Naive B cell (primary cell): ENCODE measurements around the gene UFSP2. TPM values are rescaled to one million over a fixed set of nuclear protein-coding genes. Genes with fewer than 3 reads are reported as not detected.
"Not testable (repeated sequence)": the region's sequence is repeated elsewhere in the genome, so short reads cannot be mapped to it uniquely, and the experiment has no call there.

Source experiments
- ATAC-seq, 2 donors: fragments of 150-1000 bp; cut with Tn5 transposase; 2 replicates each; pipeline ENCODE4 v1.10.0; 2021; ENCODE audit warnings: low read depth in 2 of 2, mild to moderate bottlenecking in 2 of 2, moderate library complexity in 2 of 2
- DNase-seq: peaks from one replicate; pipeline ENCODE4 v3.0.0; 2022
- H3K27ac Mint-ChIP-seq, 6 donors: one replicate each; pipeline ENCODE4 v1.8.0; 2020 to 2022; ENCODE audit warnings: mild to moderate bottlenecking in 6 of 6, mixed read lengths in 6 of 6, moderate library complexity in 5 of 6, inconsistent platforms in 2 of 6
- H3K27me3 Mint-ChIP-seq, 3 donors: one replicate each; pipeline ENCODE4 v1.8.0; 2021 to 2022; ENCODE audit warnings: mixed read lengths in 3 of 3, mild to moderate bottlenecking in 1 of 3
- H3K36me3 Mint-ChIP-seq, 2 donors: one replicate each; pipeline ENCODE4 v1.8.0; 2020 to 2022; ENCODE audit warnings: mixed read lengths in 2 of 2, inconsistent platforms in 1 of 2, mild to moderate bottlenecking in 1 of 2
- H3K4me1 Mint-ChIP-seq, 3 donors: one replicate each; pipeline ENCODE4 v1.8.0; 2020 to 2022; ENCODE audit warnings: mixed read lengths in 3 of 3, inconsistent platforms in 1 of 3, mild to moderate bottlenecking in 1 of 3, moderate library complexity in 1 of 3
- H3K4me3 Mint-ChIP-seq, 8 donors: one replicate each; pipeline ENCODE4 v1.8.0; 2020 to 2022; ENCODE audit warnings: mild to moderate bottlenecking in 8 of 8, mixed read lengths in 8 of 8, moderate library complexity in 8 of 8, inconsistent platforms in 2 of 8
- H3K9me3 Mint-ChIP-seq, 7 donors: one replicate each; pipeline ENCODE4 v1.8.0; 2020 to 2022; ENCODE audit warnings: mixed read lengths in 7 of 7, mild to moderate bottlenecking in 5 of 7, inconsistent platforms in 2 of 7, moderate library complexity in 1 of 7
- polyA plus RNA-seq, 6 donors: library from polyadenylated mRNA; unstranded; fragments of 300-500 nt; fragmentation: Illumina TruSeq; gene quantifications; one replicate each; pipeline ENCODE4 v1.2.3, GENCODE V29; 2021; ENCODE audit warnings: low read depth in 6 of 6

UFSP2 gene
- polyA plus RNA-seq, 6 donors from 2014 or later = 21.3 to 40.1 (median 32.3) TPM

DNA sequence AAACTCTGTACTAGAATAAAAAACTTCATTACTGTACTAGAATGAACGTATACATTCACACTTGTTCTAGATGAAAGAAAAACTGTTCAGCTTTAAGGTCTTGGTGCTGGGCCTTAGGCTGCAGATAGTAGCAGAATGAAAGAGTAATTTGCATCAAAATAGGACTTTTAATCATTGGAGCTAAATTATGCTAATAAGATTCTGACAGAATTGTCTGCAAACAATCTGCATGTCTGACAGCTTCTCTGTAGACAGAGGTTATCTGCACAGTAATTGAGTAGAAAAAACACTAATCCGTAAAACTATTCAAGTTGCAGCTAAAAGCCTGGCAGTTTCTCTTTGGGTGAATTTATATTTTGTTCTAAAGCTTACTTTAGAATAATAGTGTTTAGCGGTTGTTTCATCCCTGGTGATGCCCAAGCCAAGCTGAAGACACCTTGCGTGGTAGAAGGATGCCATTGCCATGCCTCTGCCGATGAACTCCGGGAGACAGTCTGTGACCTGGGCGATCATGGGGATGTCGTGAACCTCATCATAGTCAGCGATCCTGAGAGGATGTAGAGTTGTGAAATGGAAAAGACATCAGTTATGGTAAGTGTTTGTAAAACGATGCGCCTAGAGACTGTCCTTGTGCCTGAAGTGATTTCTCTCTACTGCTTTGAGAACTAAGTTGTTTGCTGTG lies 55.4 kb downstream of the UFSP2 start:
- Mint-ChIP-seq H3K4me1 (peaks cover 0 to 3% (median 0%) of the 10 kb centered on the region in 3 donors), H3K36me3 (peaks cover 0 to 10% of the 10 kb centered on the region in 2 donors), H3K27ac (peak overlapping the region in 2 of 6 donors; percentile 6 to 53)

DNA sequence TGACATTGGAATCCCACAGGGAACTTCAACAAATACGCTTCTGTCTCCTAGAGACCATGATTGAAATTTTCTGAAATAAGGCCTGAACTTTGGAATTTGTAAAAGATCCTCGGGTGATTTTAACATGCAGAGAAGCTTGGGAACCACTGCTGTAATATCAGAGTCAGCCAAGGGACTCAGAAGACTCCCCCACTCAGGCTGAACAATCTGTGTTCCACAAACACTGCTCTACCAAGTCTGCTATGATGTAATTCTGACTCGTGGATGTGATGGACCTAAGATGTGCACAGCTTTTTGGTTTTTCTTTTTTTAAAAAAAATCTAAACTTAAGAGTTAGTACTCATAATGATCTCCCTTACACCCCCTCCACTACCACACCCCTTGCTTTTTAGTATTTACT lies 56.0 kb downstream of the UFSP2 start:
- Mint-ChIP-seq H3K4me3 (no peak overlapping the region), H3K4me1 (peaks cover 0 to 3% (median 0%) of the 10 kb centered on the region in 3 donors), H3K9me3 (no peaks in the 10 kb centered on the region), H3K36me3 (peaks cover 0 to 10% of the 10 kb centered on the region in 2 donors), H3K27me3 (no peaks in the 10 kb centered on the region), H3K27ac (no peak overlapping the region)
- ATAC-seq (no peak), DNase-seq (no peak)

More for the DNA sequence above, 55.4 kb downstream of the UFSP2 start:
- ATAC-seq (no peak), DNase-seq (no peak)
- no peaks in the 10 kb centered on the region for H3K9me3 Mint-ChIP-seq
- H3K4me3 Mint-ChIP-seq = no peak overlapping the region
- no peaks in the 10 kb centered on the region for H3K27me3 Mint-ChIP-seq

DNA sequence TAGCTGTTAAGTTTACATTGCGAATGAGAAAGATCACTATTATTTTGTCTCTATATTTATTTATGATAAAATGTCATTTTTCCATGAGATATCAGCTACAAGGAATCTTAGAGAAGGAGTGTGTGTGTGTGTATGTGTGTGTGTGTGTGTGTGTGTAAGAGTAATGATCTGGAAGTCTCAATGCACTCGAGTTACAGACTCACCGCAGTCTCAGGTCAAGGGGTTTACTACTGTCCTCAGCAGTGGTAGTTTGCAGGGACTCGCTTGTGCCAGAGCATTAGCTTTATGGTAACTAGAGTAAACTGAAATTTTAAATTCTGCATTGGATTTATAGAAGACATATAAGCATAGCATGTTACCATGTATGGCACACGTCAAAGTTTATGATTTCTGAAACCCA lies 60.9 kb downstream of the UFSP2 start:
- no peak for DNase-seq
- Mint-ChIP-seq H3K4me1 (no peaks in the 10 kb centered on the region), H3K36me3 (peaks cover 0 to 18% of the 10 kb centered on the region in 2 donors), H3K27ac (peak overlapping the region in 1 of 6 donors; percentile 24), H3K4me3 (no peak overlapping the region), H3K27me3 (no peaks in the 10 kb centered on the region), H3K9me3 (no peaks in the 10 kb centered on the region)
- ATAC-seq = no peak

GRCh38 chr4:185363251-185363650 lies 62.5 kb downstream of the UFSP2 start:
- H3K4me3 Mint-ChIP-seq = no peak overlapping the region
- no peak for ATAC-seq
- no peaks in the 10 kb centered on the region for H3K27me3 Mint-ChIP-seq
- H3K36me3 Mint-ChIP-seq = peaks cover 0 to 14% of the 10 kb centered on the region in 2 donors
- DNase-seq = no peak
- no peaks in the 10 kb centered on the region for H3K9me3 Mint-ChIP-seq
- peaks cover 0 to 4% (median 0%) of the 10 kb centered on the region in 3 donors for H3K4me1 Mint-ChIP-seq
- H3K27ac Mint-ChIP-seq = no peak overlapping the region

- not testable (repeated sequence) for H3K4me3 Mint-ChIP-seq, H3K4me1 Mint-ChIP-seq, H3K27me3 Mint-ChIP-seq, H3K9me3 Mint-ChIP-seq, DNase-seq, ATAC-seq, H3K27ac Mint-ChIP-seq
- H3K36me3 Mint-ChIP-seq = peaks cover 0 to 18% of the 10 kb centered on the region in 2 donors
Observed at GRCh38 chr4:185362570-185362969, 63.2 kb downstream of the UFSP2 start.

GRCh38 chr4:185361872-185362271 lies 63.9 kb downstream of the UFSP2 start:
- no peak for ATAC-seq

DNA sequence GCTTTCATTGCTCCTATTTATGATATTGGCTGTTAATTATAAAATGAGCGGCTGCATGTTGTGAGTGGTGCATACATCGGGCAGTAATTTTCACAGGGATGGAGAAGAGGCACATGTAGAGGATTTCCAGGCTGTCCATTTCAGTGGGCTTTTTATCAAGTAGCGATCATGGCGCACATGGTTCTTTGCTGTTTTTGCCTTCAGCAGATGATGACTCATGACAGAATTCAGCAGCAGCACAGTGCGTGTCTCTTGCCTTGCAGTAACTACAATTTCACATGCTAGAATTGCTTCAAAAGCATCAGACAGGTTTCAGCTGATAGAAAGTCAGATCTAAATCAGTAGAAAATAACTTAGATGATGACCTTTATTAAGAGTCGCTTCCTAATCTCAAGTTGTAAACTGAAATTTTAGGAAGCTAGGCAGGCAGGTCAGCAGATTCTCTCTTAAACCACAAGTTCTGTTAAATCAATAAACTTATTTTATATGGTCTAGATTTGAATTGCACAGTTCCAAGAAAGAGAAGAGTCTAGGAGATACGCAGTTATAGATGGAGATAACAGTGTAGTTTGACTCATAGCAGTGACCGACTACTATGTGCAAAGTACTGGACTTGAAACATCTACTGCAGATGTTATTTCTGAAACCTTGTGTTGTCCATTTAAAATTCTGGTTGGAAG lies 65.9 kb downstream of the UFSP2 start:
- H3K27ac Mint-ChIP-seq = no peak overlapping the region
- peaks cover 0 to 8% (median 0%) of the 10 kb centered on the region in 3 donors for H3K4me1 Mint-ChIP-seq
- ATAC-seq (no peak), DNase-seq (no peak)
- no peaks in the 10 kb centered on the region for H3K27me3 Mint-ChIP-seq
- H3K4me3 Mint-ChIP-seq = no peak overlapping the region
- no peaks in the 10 kb centered on the region for H3K9me3 Mint-ChIP-seq
- peaks cover 0 to 31% of the 10 kb centered on the region in 2 donors for H3K36me3 Mint-ChIP-seq

More at GRCh38 chr4:185361872-185362271, 63.9 kb downstream of the UFSP2 start:
- H3K9me3 Mint-ChIP-seq = no peaks in the 10 kb centered on the region
- no peak overlapping the region for H3K4me3 Mint-ChIP-seq
- DNase-seq = no peak
- H3K27ac Mint-ChIP-seq = no peak overlapping the region
- no peaks in the 10 kb centered on the region for H3K27me3 Mint-ChIP-seq
- peaks cover 0 to 25% of the 10 kb centered on the region in 2 donors for H3K36me3 Mint-ChIP-seq
- H3K4me1 Mint-ChIP-seq = peaks cover 0 to 8% (median 0%) of the 10 kb centered on the region in 3 donors

GRCh38 chr4:185358959-185359358 lies 66.8 kb downstream of the UFSP2 start:
- Mint-ChIP-seq H3K4me3 (no peak overlapping the region), H3K36me3 (peaks cover 0 to 28% of the 10 kb centered on the region in 2 donors), H3K9me3 (no peaks in the 10 kb centered on the region), H3K4me1 (peaks cover 0 to 8% (median 0%) of the 10 kb centered on the region in 3 donors), H3K27ac (no peak overlapping the region), H3K27me3 (no peaks in the 10 kb centered on the region)
- DNase-seq (no peak), ATAC-seq (no peak)

DNA sequence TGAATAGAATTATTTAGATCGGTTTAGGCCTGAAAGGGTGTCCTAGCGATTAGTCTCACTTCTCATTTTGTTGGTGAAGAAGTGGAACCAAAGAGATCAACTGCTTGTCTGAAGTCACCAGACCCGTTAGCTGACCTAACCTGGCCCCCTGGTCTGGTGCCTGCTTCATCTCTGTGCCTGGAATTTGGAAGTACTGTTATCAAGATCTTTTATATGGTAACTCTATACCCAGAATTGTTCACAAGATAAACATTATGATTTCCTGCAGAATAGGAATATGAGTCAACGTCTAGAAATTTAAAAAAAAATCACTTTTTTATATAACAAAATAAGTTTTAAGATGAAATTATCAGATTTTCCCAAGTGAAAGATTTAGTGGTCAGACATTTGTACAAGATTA lies 67.2 kb downstream of the UFSP2 start:
- no peak for DNase-seq
- peak; percentile 50 to 60 for ATAC-seq
- Mint-ChIP-seq H3K27ac (no peak overlapping the region), H3K36me3 (peaks cover 2 to 26% of the 10 kb centered on the region in 2 donors), H3K27me3 (no peaks in the 10 kb centered on the region), H3K4me3 (no peak overlapping the region), H3K4me1 (peaks cover 0 to 9% (median 0%) of the 10 kb centered on the region in 3 donors), H3K9me3 (no peaks in the 10 kb centered on the region)

- ATAC-seq (no peak), DNase-seq (no peak)
- H3K9me3 Mint-ChIP-seq = no peaks in the 10 kb centered on the region
- H3K4me1 Mint-ChIP-seq = peaks cover 0 to 12% (median 0%) of the 10 kb centered on the region in 3 donors
- H3K27me3 Mint-ChIP-seq = no peaks in the 10 kb centered on the region
- H3K36me3 Mint-ChIP-seq = peaks cover 8 to 26% of the 10 kb centered on the region in 2 donors
- H3K4me3 Mint-ChIP-seq = no peak overlapping the region
- H3K27ac Mint-ChIP-seq = peak overlapping the region in 1 of 6 donors; percentile 50
Observed at GRCh38 chr4:185357733-185358440, 67.9 kb downstream of the UFSP2 start.

DNA sequence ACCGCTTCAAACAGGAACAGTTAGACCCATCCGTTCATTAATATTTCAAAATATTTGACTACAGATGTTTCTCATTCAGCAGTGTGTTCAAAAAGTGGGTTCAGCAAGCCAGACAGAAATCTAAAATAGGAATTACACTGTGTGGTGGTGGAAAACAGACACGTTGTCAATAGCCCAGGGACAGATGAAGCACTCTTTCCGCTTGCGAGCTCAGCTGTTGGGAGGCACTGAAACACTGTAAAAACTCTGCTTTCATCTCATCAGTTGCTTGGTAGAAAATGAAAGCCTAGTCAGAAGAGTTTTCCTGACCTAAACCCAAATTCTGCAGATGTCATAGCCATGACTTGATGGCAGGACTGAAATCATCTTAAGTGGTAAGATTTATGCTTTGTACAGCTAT lies 68.6 kb downstream of the UFSP2 start:
- no peak for DNase-seq
- Mint-ChIP-seq H3K4me1 (peaks cover 0 to 18% (median 7%) of the 10 kb centered on the region in 3 donors), H3K4me3 (no peak overlapping the region), H3K9me3 (no peaks in the 10 kb centered on the region), H3K36me3 (peaks cover 14 to 33% of the 10 kb centered on the region in 2 donors), H3K27me3 (no peaks in the 10 kb centered on the region), H3K27ac (peak overlapping the region in 1 of 6 donors; percentile 88)
- ATAC-seq = no peak

- ATAC-seq = no peak
- Mint-ChIP-seq H3K4me3 (peak overlapping the region in 1 of 8 donors; percentile 22), H3K27me3 (no peaks in the 10 kb centered on the region)
Observed at GRCh38 chr4:185352741-185353140, 73.0 kb downstream of the UFSP2 start.

DNA sequence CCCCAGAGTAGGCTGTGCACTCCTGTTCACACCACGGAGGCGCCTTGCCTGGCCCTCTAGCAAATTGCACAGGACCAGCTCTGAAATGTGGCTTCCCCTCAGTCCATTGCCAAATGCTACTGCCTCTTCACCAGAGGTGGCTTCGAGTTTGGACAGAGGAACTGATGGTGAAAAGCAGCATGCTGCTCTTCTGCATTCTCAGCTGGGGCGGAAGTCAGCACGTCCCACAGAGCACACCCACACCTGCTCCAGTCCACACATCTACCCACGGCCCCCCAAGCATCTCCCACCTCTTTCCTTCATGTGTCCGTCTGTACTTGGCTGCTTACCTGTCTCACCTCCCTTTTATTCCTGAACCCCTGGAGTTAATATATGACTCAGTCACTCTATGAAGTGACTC lies 73.6 kb downstream of the UFSP2 start:
- no peak for DNase-seq
- no peak for ATAC-seq
- peak overlapping the region in 2 of 8 donors; percentile 21 to 43 for H3K4me3 Mint-ChIP-seq
- peaks cover 8 to 35% (median 11%) of the 10 kb centered on the region in 3 donors for H3K4me1 Mint-ChIP-seq
- no peaks in the 10 kb centered on the region for H3K27me3 Mint-ChIP-seq
- H3K27ac Mint-ChIP-seq = peak overlapping the region in 3 of 6 donors; percentile 76 to 86 (median 82)
- H3K36me3 Mint-ChIP-seq = peaks cover 48 to 49% of the 10 kb centered on the region in 2 donors
- H3K9me3 Mint-ChIP-seq = no peaks in the 10 kb centered on the region

More at GRCh38 chr4:185352741-185353140, 73.0 kb downstream of the UFSP2 start:
- no peak for DNase-seq
- Mint-ChIP-seq H3K36me3 (peaks cover 43 to 51% of the 10 kb centered on the region in 2 donors), H3K9me3 (no peaks in the 10 kb centered on the region), H3K4me1 (peaks cover 8 to 38% (median 8%) of the 10 kb centered on the region in 3 donors), H3K27ac (peak overlapping the region in 3 of 6 donors; percentile 33 to 82 (median 76))
